HG03558 (cell line): ENCODE results near the gene FOXK1.
A peak's percentile ranks its signal among the peaks of the same experiment; 100 is the strongest.

Source experiments
- ATAC-seq: cut with Tn5 transposase; IDR thresholded peaks from one replicate; pipeline ENCODE4 v1.9.1; 2021; ENCODE audit warnings: moderate number of reproducible peaks; ENCODE audit not compliant: unreplicated experiment; ENCODE audit errors: extremely low read depth

The FOXK1 gene

GRCh38 chr7:4739528-4739992 lies 57.5 kb downstream of the FOXK1 start:
- no peak for ATAC-seq

GRCh38 chr7:4740796-4741195 lies 58.7 kb downstream of the FOXK1 start:
- ATAC-seq, result no peak

GRCh38 chr7:4742051-4742573 lies 60.0 kb downstream of the FOXK1 start:
- ATAC-seq, result no peak

GRCh38 chr7:4742852-4743251 lies 60.8 kb downstream of the FOXK1 start:
- ATAC-seq, result no peak

DNA sequence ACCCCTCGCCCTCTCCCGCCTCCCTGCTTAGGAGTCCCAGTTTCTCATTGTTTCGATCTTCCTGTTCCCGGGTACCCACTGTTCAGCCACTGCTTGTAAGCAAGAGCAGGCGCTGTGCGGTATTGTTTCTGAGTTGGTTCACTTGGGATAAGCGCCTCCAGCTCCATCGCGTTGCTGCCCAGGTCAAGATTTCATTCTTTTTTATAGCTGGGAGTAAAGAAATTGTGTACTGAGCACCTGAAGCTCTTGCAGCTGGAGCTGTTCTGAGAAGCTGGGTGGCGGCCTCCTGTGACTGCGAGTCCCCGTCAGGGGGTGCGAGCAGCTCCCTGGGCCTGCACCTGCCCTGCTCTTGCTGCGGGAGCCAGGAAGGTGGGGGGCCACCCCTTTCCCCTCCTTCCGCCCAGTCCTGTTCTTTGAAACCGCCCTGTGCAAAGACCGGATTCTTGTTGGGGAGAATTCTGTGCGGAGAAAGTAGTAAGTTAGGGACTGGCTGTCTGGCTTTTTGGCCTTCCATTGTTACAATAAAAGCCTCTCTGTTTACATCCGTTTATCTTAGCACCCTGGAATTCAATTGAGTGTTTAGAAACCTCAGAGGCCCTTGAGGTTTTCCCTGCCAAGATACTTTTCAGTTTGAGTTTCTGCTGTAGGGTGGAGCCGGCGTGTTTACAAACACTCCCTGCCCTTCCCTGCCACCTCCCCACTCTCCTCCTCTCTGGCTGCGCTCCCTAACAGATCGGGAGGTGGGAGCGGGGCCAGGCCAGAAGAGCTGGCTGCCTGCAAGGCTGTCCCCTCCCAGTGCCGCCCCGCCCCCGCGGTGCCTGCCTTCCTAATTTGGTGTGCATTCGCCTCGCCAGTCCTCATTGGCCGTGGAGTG lies 62.5 kb downstream of the FOXK1 start:
- peak; percentile 56 for ATAC-seq

DNA sequence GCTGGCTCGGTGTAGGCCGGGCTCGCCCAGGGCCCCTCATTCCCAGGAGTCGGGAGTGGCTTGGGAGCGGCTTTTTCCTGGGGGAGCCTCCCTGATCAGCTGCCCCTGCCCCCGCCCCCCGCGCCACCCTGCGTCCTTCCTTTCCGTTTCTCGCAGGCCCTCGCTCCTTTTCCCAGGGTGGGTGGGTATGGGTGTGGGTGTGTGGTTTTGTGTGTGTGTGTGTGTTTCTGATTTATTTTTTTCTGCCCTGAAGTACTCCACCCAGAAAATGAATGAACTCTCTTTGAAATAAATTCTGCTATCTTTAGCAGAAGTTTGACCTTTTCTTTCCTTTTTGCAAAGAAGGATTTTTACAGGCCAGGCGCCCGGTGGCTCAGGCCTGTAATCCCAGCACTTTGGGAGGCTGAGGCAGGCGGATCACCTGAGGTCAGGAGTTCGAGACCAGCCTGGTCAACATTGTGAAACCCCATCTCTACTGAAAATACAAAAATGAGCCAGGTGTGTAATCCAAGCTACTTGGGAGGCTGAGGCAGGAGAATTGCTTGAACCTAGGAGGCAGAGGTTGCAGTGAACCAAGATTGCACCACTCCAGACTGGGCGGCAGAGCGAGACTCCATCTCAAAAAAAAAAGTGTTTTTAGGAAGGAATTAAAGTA lies 63.3 kb downstream of the FOXK1 start:
- no peak for ATAC-seq

- no peak for ATAC-seq
Observed at GRCh38 chr7:4745971-4746919, 64.2 kb downstream of the FOXK1 start.

- no peak for ATAC-seq
Observed at GRCh38 chr7:4747013-4747412, 64.9 kb downstream of the FOXK1 start.

- ATAC-seq, result no peak
Observed at GRCh38 chr7:4747746-4748145, 65.7 kb downstream of the FOXK1 start.

- no peak for ATAC-seq
Observed at GRCh38 chr7:4748231-4748681, 66.2 kb downstream of the FOXK1 start.

DNA sequence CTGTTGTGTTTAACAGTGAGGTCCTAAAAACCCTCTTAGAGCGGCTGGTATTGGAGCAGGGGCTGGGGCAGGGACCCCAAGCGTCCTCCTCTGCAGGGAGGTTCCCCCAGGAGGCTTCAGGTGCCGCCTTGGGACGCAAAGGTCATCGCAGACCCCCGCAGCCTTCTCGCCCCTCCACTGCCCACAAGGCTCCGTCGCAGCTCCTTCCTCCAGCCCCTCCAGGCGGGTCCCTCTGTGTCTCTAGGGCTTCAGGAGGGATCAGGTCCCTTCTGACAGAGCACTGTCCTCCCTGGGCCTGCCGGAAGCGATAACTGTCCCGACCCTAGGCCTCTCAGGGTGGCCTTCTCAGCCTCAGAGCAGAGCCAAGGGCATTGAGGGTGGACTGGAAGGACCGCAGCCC lies 67.3 kb downstream of the FOXK1 start:
- ATAC-seq, result no peak

GRCh38 chr7:4749798-4750197 lies 67.7 kb downstream of the FOXK1 start:
- no peak for ATAC-seq

DNA sequence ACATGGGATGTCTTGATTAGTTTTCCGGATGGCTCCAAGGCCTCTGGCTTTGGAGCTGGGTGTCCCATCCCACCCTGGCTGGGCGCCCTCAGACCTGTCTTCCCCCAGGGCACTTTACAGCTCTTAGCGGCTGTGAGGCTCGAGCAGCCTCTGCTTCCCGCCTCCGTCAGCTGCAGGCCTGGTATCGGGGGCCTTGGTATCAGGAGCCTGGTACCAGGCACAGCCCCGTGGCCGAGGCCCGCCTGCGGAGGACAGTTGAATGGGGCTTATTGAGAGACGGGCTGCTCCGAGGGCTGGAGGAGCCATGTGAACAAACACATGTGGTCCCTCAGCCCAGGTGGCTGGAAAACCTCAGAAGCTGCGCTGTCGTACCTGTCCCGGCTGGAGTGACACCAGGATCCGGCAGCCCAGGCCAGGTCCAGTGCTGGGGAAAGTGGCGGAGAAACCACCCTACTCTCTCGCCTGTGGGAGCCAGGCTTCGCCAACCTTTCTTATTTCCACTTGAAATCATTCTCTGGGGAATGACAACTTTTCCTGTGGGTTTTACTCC lies 69.4 kb downstream of the FOXK1 start:
- no peak for ATAC-seq

GRCh38 chr7:4753598-4754432 lies 71.7 kb downstream of the FOXK1 start:
- ATAC-seq, result peak; percentile 56

DNA sequence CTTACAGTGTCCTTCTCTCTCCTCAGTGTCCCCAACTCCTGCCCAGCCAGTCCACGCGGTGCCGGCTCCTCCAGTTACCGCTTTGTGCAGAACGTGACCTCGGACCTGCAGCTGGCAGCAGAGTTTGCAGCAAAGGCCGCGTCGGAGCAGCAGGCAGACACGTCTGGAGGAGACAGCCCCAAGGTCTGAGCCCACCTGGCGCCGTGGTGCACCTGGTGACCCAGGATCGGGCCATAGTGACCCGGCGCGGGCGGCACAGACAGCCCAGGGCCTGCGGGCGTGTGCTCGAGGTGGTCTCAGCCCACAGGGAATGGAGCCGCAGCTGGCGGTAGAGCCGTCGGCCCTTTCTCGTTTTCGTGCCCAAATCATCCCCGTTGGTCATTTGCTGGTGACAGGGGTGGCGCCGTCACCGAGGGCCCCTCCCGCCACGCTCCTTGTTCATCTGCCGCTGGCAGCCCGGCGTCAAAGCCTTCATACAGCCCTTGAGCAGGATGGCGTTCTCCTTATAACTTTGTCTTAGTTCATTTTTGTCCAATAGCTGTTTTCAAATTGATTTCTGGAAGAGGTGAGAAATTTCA lies 72.4 kb downstream of the FOXK1 start:
- ATAC-seq, result no peak

DNA sequence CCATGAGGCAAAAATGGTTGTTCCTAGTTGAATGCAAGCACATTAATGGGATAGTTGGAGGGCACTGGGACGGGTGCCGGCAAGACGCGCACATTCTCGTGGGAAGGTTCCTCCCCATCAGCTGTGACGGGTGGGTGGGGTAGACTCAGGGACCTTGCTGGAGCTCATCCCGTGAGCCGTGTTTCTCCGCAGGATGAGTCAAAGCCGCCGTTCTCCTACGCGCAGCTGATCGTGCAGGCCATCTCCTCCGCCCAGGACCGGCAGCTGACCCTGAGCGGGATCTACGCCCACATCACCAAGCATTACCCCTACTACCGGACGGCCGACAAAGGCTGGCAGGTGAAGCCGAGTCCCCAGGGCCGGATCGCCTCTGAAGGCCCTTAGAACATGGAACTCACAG lies 73.0 kb downstream of the FOXK1 start:
- ATAC-seq, result no peak

- no peak for ATAC-seq
Observed at GRCh38 chr7:4758111-4758510, 76.0 kb downstream of the FOXK1 start.

DNA sequence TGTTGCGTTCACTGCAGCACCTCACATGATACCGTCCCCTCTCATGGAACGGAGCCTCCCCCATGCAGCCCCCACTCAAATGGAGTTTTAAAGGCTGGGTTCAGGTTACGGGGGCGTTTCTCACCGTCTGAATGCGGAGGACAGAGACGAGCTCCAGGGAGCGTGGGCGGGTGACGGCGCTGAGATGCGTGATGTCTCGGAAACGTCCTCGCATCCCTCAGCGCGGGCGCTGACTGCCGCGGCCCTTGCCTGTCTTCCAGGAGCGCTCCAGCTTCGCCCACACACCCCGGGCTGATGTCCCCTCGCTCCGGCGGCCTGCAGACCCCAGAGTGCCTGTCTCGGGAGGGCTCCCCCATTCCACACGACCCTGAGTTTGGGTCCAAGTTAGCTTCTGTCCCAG lies 76.7 kb downstream of the FOXK1 start:
- ATAC-seq, result no peak

- ATAC-seq, result no peak
Observed at GRCh38 chr7:4759211-4759610, 77.1 kb downstream of the FOXK1 start.
